HL-60 (cell line): ENCODE results near the gene IPO5.
"Not testable (repeated sequence)": the region's sequence is repeated elsewhere in the genome, so short reads cannot be mapped to it uniquely, and the experiment has no call there.

Experiments used
- DNase-seq, 2 experiments: peaks; one replicate each; pipeline ENCODE4 v3.0.0-alpha.2; 2010 to 2020; ENCODE audit warnings: low read depth in 1 of 2, low spot score in 1 of 2
- H3K27ac ChIP-seq: fragments of 250-450 bp; sonication (Bioruptor Pico); replicated peaks from 2 replicates; pipeline ENCODE4 v1.5.1; 2020; ENCODE audit warnings: mild to moderate bottlenecking, moderate library complexity
- H3K27me3 ChIP-seq: fragments of 250-450 bp; sonication (Bioruptor Pico); 2 replicates; pipeline ENCODE4 v1.5.1; 2021; ENCODE audit warnings: mild to moderate bottlenecking, moderate library complexity; ENCODE audit not compliant: insufficient read depth, poor library complexity, severe bottlenecking
- H3K4me3 ChIP-seq: replicated peaks from 2 replicates; pipeline ENCODE4 v1.5.1; 2011; ENCODE audit warnings: mild to moderate bottlenecking, control low read depth, low read length; ENCODE audit not compliant: insufficient read depth
- GABPA ChIP-seq: IDR thresholded peaks from 2 replicates; pipeline ENCODE4 v1.6.1; 2012; ENCODE audit warnings: low read depth
- POLR2AphosphoS5 ChIP-seq: IDR thresholded peaks from 2 replicates; pipeline ENCODE4 v1.6.1; 2012; ENCODE audit warnings: low read depth
- REST ChIP-seq: IDR thresholded peaks from 2 replicates; pipeline ENCODE4 v1.6.1; 2012; ENCODE audit warnings: low read depth; ENCODE audit not compliant: insufficient replicate concordance
- SPI1 ChIP-seq: IDR thresholded peaks from 2 replicates; pipeline ENCODE4 v1.6.1; 2012; ENCODE audit warnings: low read depth, mild to moderate bottlenecking, borderline replicate concordance
- TF ChIP-seq, protein P1 (sequence below): IDR thresholded peaks from one replicate; pipeline ENCODE4 v1.5.1; 2011; ENCODE audit warnings: low read length, control low read depth, inconsistent platforms; ENCODE audit not compliant: insufficient read depth

The IPO5 gene

GRCh38 chr13:98032168-98032567, 78.7 kb downstream of the IPO5 start:
- Histone ChIP-seq H3K27ac (no peak overlapping the region), H3K4me3 (no peak overlapping the region), H3K27me3 (no peaks in the 10 kb centered on the region)
- no peak for DNase-seq
- TF ChIP-seq, protein P1, sequence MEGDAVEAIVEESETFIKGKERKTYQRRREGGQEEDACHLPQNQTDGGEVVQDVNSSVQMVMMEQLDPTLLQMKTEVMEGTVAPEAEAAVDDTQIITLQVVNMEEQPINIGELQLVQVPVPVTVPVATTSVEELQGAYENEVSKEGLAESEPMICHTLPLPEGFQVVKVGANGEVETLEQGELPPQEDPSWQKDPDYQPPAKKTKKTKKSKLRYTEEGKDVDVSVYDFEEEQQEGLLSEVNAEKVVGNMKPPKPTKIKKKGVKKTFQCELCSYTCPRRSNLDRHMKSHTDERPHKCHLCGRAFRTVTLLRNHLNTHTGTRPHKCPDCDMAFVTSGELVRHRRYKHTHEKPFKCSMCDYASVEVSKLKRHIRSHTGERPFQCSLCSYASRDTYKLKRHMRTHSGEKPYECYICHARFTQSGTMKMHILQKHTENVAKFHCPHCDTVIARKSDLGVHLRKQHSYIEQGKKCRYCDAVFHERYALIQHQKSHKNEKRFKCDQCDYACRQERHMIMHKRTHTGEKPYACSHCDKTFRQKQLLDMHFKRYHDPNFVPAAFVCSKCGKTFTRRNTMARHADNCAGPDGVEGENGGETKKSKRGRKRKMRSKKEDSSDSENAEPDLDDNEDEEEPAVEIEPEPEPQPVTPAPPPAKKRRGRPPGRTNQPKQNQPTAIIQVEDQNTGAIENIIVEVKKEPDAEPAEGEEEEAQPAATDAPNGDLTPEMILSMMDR, result no peak
- no peak for TF ChIP-seq REST
- TF ChIP-seq POLR2AphosphoS5, result no peak
- no peak for TF ChIP-seq SPI1
- TF ChIP-seq GABPA, result no peak

- TF ChIP-seq POLR2AphosphoS5 (no peak), SPI1 (no peak)
- TF ChIP-seq, protein P1, result no peak
- Histone ChIP-seq H3K27me3 (no peaks in the 10 kb centered on the region), H3K4me3 (no peak overlapping the region), H3K27ac (no peak overlapping the region)
- no peak for DNase-seq
Observed at GRCh38 chr13:98033277-98034247, 80.1 kb downstream of the IPO5 start.

GRCh38 chr13:98035373-98035772, 81.9 kb downstream of the IPO5 start:
- no peak for DNase-seq
- Histone ChIP-seq H3K27ac (no peak overlapping the region), H3K4me3 (no peak overlapping the region), H3K27me3 (no peaks in the 10 kb centered on the region)
- TF ChIP-seq SPI1 (no peak), GABPA (no peak), POLR2AphosphoS5 (no peak), REST (no peak)
- TF ChIP-seq, protein P1, result no peak

DNA sequence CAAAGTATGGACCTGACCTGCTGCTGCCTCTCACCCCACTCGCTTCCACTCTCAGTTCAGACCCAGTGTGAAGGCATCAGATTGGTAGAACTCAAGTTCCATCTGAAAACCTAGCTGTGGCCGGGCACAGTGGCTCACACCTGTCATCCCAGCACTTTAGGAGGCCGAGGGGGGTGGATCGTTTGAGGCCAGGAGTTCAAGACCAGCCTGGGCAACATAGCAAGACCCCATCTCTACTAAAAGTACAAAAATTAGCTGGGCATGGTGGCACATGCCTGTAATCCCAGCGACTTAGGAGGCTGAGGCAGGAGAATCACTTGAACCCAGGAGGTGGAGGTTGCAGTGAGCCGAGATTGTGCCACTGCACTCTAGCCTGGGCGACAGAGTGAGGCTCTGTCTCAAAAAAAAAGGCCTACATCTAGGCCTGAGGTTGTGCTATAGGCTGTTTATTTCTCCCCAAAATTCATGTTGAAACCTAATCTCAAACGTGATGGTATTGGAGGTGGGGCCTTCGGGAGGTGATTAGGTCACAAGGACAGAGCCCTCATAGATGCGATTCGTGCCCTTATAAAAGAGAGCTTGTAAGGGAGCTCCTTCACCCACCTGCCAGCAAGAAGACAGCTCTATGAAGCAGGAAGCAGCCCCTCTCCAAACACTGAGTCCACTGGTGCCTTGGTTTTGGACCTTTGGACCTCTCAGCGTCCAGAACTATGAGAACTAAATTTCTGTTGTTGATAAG, 83.3 kb downstream of the IPO5 start:
- H3K4me3 ChIP-seq, H3K27me3 ChIP-seq, DNase-seq, H3K27ac ChIP-seq: not testable (repeated sequence)
